Esophagus squamous epithelium (tissue), 5 donors: ENCODE data around the gene CARMIL1. TPM values are rescaled to one million over a fixed set of nuclear protein-coding genes. Genes with fewer than 3 reads are reported as not detected.

ENCODE experiments used
- DNase-seq: peaks from one replicate; lab custom pipeline; 2025; lab: John Stamatoyannopoulos, UW
- H3K27ac ChIP-seq, 4 donors: fragments of 200-600 bp; sonication (generic); one replicate each; pipeline ENCODE4 v1.5.1; 2016 to 2019; ENCODE audit warnings: mild to moderate bottlenecking in 1 of 4
- H3K27me3 ChIP-seq, 4 donors: fragments of 200-600 bp; sonication (generic); 1 replicate in 3 of 4; 2 replicates in 1 of 4; pipeline versions ENCODE4 v1.5.1 to v1.6.0; 2017 to 2021; ENCODE audit warnings: antibody characterized with exemption in 1 of 4
- H3K36me3 ChIP-seq, 3 donors: fragments of 200-600 bp; sonication (generic); one replicate each; pipeline ENCODE4 v1.5.1; 2016 to 2019
- H3K4me1 ChIP-seq, 3 donors: fragments of 200-600 bp; sonication (generic); one replicate each; pipeline ENCODE4 v1.5.1; 2017 to 2019
- H3K4me3 ChIP-seq, 4 donors: fragments of 200-600 bp; sonication (generic); 1 replicate in 3 of 4; 2 replicates in 1 of 4; pipeline ENCODE4 v1.5.1; 2016 to 2019; ENCODE audit warnings: mild to moderate bottlenecking in 2 of 4, moderate library complexity in 1 of 4
- H3K9me3 ChIP-seq, 3 donors: fragments of 200-600 bp; sonication (generic); one replicate each; pipeline ENCODE4 v1.5.1; 2016 to 2019
- CTCF ChIP-seq, 6 experiments: fragments of 450-650 bp in 4 of 6; fragments of 200-600 bp in 2 of 6; sonication (generic) in 2 of 6; IDR thresholded peaks; one replicate each; pipeline ENCODE4 v1.5.1; 2016 to 2019; ENCODE audit warnings: antibody characterized with exemption in 6 of 6, mild to moderate bottlenecking in 4 of 6, moderate library complexity in 4 of 6
- POLR2A ChIP-seq, 4 donors: fragments of 450-650 bp; IDR thresholded peaks; one replicate each; pipeline ENCODE4 v1.6.1; 2017; ENCODE audit warnings: antibody characterized with exemption in 4 of 4, mild to moderate bottlenecking in 4 of 4, moderate library complexity in 3 of 4
- WGBS, 2 donors: methylation state at CpG; one replicate each; pipeline ENCODE4 v1.1.5; 2018; 5-methylcytosine and 5-hydroxymethylcytosine counted together
- intact Hi-C: fragments of 100-400 bp; cut with DNase I; formaldehyde crosslinking; loops from one replicate; pipeline ENCODE4 v1.15.0; 2022
- total RNA-seq, 4 donors: library from RNA; depleted of rRNA; stranded (reverse); fragments of >200 nt; gene quantifications; one replicate each; pipeline ENCODE4 v1.1.0, GENCODE V29; 2016
- donor health status: DM: yes; HTN: yes; CAD: no.

The CARMIL1 gene
- total RNA-seq, 4 donors from 2014 or later = 7.2 to 19.7 (median 18.3) TPM

GRCh38 chr6:25329982-25330381 lies 50.8 kb downstream of the CARMIL1 start:
- Histone ChIP-seq H3K27me3 (no peaks in the 10 kb centered on the region), H3K9me3 (no peaks in the 10 kb centered on the region), H3K4me1 (peaks cover 0 to 33% (median 3%) of the 10 kb centered on the region in 3 donors), H3K36me3 (no peaks in the 10 kb centered on the region), H3K27ac (no peak overlapping the region), H3K4me3 (no peak overlapping the region)
- intact Hi-C loops = no loop called here
- no peak for DNase-seq
- WGBS, 2 donors = 49 to 80% methylated on average over 4 of the region's 4 CpGs
- TF ChIP-seq CTCF (IDR thresholded peaks at IDR 0.05) (no peak), POLR2A (IDR thresholded peaks at IDR 0.05) (no peak)

GRCh38 chr6:25330796-25331685 lies 51.9 kb downstream of the CARMIL1 start:
- DNase-seq = no peak
- TF ChIP-seq CTCF (IDR thresholded peaks at IDR 0.05) (no peak), POLR2A (IDR thresholded peaks at IDR 0.05) (no peak)
- H3K36me3 ChIP-seq = no peaks in the 10 kb centered on the region
- no peaks in the 10 kb centered on the region for H3K9me3 ChIP-seq
- peaks cover 0 to 41% (median 3%) of the 10 kb centered on the region in 3 donors for H3K4me1 ChIP-seq
- WGBS, 2 donors = 46 to 67% methylated on average over 5 of the region's 5 CpGs
- H3K4me3 ChIP-seq = no peak overlapping the region
- no peak overlapping the region for H3K27ac ChIP-seq
- intact Hi-C loops = no loop called here
- no peaks in the 10 kb centered on the region for H3K27me3 ChIP-seq

- no peaks in the 10 kb centered on the region for H3K27me3 ChIP-seq
- H3K4me3 ChIP-seq = no peak overlapping the region
- H3K4me1 ChIP-seq = peaks cover 0 to 50% (median 3%) of the 10 kb centered on the region in 3 donors
- intact Hi-C loops = no loop called here
- DNase-seq = no peak
- no peaks in the 10 kb centered on the region for H3K36me3 ChIP-seq
- TF ChIP-seq CTCF (IDR thresholded peaks at IDR 0.05) (no peak), POLR2A (IDR thresholded peaks at IDR 0.05) (no peak)
- H3K9me3 ChIP-seq = no peaks in the 10 kb centered on the region
- no peak overlapping the region for H3K27ac ChIP-seq
- 61 to 64% methylated on average over 3 of the region's 3 CpGs for whole genome bisulfite sequencing, 2 donors
Observed at GRCh38 chr6:25332165-25332564, 53.0 kb downstream of the CARMIL1 start.

DNA sequence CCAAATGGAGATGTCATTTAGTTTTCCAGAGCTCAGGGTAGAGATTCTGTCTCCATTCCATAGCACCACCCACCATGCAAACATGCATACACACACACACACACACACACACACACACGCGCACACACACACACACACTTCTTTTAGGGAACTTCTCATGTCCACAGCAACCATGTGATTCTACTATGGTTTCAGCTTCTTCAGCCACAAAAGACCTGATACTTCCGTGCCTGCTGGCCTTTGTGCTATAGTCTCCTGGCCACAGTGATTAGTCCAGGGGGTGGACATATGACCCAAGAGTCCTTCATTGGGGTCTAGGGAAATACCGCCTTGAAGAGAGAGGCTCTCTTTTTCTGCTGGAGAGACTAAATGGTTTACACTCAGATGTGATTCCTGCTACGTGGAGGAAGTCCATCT lies 53.5 kb downstream of the CARMIL1 start:
- H3K9me3 ChIP-seq = no peaks in the 10 kb centered on the region
- no peak overlapping the region for H3K27ac ChIP-seq
- H3K4me3 ChIP-seq = no peak overlapping the region
- intact Hi-C loops = no loop called here
- 47 to 59% methylated on average over 4 to 5 of the region's 5 CpGs for WGBS, 2 donors
- no peaks in the 10 kb centered on the region for H3K27me3 ChIP-seq
- TF ChIP-seq CTCF (IDR thresholded peaks at IDR 0.05) = no peak
- TF ChIP-seq POLR2A (IDR thresholded peaks at IDR 0.05) = no peak
- no peak for DNase-seq
- H3K4me1 ChIP-seq = peaks cover 0 to 50% (median 3%) of the 10 kb centered on the region in 3 donors
- H3K36me3 ChIP-seq = no peaks in the 10 kb centered on the region

DNA sequence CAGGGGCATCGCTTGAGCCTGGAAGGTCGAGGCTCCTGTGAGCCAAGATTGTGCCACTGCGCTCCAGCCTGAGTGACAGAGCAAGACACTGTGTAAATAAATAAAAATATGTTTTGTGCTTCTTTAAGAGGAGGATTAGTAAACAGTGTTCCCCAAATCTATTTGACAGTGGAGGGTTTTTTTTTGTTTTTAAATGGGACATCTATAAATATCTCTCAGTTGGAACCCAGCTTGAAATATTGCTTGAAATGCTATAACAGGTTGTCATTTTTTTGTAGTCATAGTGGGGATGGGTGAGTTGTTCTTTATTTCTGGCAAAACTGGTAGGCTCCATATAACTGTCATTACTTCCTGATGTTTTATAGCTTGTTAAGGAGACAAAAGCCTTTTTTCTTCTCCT lies 54.3 kb downstream of the CARMIL1 start:
- H3K9me3 ChIP-seq = no peaks in the 10 kb centered on the region
- H3K27me3 ChIP-seq = no peaks in the 10 kb centered on the region
- no peaks in the 10 kb centered on the region for H3K36me3 ChIP-seq
- H3K4me3 ChIP-seq = no peak overlapping the region
- TF ChIP-seq POLR2A (IDR thresholded peaks at IDR 0.05) = no peak
- TF ChIP-seq CTCF (IDR thresholded peaks at IDR 0.05) = no peak
- intact Hi-C loops = no loop called here
- no peak overlapping the region for H3K27ac ChIP-seq
- 86 to 94% methylated on average over 3 of the region's 3 CpGs for WGBS, 2 donors
- no peak for DNase-seq
- H3K4me1 ChIP-seq = peaks cover 0 to 50% (median 3%) of the 10 kb centered on the region in 3 donors
